HepG2 (cell line): Measurements from ENCODE around the gene VSTM5. TPM values are rescaled to one million over a fixed set of nuclear protein-coding genes. Genes with fewer than 3 reads are reported as not detected.
A peak's percentile ranks its signal among the peaks of the same experiment; 100 is the strongest.

Experiments used
- FOXM1 ChIP-seq: sonication (generic); formaldehyde crosslinking; IDR thresholded peaks from 2 replicates; pipeline ENCODE4 v1.5.0; 2020; ENCODE audit warnings: missing genetic modification reagents
- MYC ChIP-seq: sonication (generic); formaldehyde crosslinking; IDR thresholded peaks from 2 replicates; pipeline ENCODE4 v1.9.0; 2021; ENCODE audit warnings: missing genetic modification reagents, borderline replicate concordance
- NFE2L1 ChIP-seq: sonication (generic); formaldehyde crosslinking; IDR thresholded peaks from 2 replicates; pipeline ENCODE4 v1.4.0; 2020; ENCODE audit warnings: missing genetic modification reagents, mild to moderate bottlenecking, borderline replicate concordance
- NR2F6 ChIP-seq, 2 experiments: IDR thresholded peaks; 2 replicates each; pipeline ENCODE4 v1.6.1; 2016; ENCODE audit warnings: antibody characterized with exemption in 1 of 2, mild to moderate bottlenecking in 1 of 2
- SIN3B ChIP-seq: fragments of 150-350 bp; IDR thresholded peaks from 2 replicates; pipeline ENCODE4 v1.6.1; 2014; ENCODE audit warnings: low read length
- TAF15 ChIP-seq: fragments of 200-400 bp; formaldehyde crosslinking; IDR thresholded peaks from one replicate; pipeline ENCODE4 v1.6.1; 2018; ENCODE audit warnings: mild to moderate bottlenecking, low read depth, low read length; ENCODE audit not compliant: poor library complexity, severe bottlenecking
- TCF12 ChIP-seq, 2 experiments: fragments of 450-650 bp in 1 of 2; sonication (generic) in 1 of 2; formaldehyde crosslinking in 1 of 2; IDR thresholded peaks; 2 replicates each; pipeline versions ENCODE4 v1.6.1 to v1.8.0; 2017 to 2022; ENCODE audit warnings: antibody characterized with exemption in 1 of 2, mild to moderate bottlenecking in 1 of 2, missing genetic modification reagents in 1 of 2, moderate library complexity in 1 of 2
- ZBTB38 ChIP-seq: sonication (generic); formaldehyde crosslinking; IDR thresholded peaks from 2 replicates; pipeline ENCODE4 v1.5.1; 2020; ENCODE audit warnings: mild to moderate bottlenecking, missing genetic modification reagents
- ZNF446 ChIP-seq: sonication (generic); formaldehyde crosslinking; IDR thresholded peaks from 2 replicates; pipeline ENCODE4 v1.5.0; 2020; ENCODE audit warnings: mild to moderate bottlenecking, missing genetic modification reagents
- ZNF510 ChIP-seq: sonication (generic); formaldehyde crosslinking; IDR thresholded peaks from 2 replicates; pipeline ENCODE4 v1.4.0; 2020; ENCODE audit warnings: low read depth, mild to moderate bottlenecking, missing genetic modification reagents
- ZNF546 ChIP-seq: sonication (generic); formaldehyde crosslinking; conservative IDR thresholded peaks from 2 replicates; pipeline ENCODE4 v1.8.1; 2023; ENCODE audit warnings: mild to moderate bottlenecking, missing genetic modification reagents
- ZNF724P ChIP-seq: sonication (generic); formaldehyde crosslinking; IDR thresholded peaks from 2 replicates; pipeline ENCODE4 v1.8.0; 2022; ENCODE audit warnings: missing genetic modification reagents, borderline replicate concordance
- ZSCAN25 ChIP-seq: sonication (generic); formaldehyde crosslinking; IDR thresholded peaks from 2 replicates; pipeline ENCODE4 v1.8.0; 2022; ENCODE audit warnings: mild to moderate bottlenecking, missing genetic modification reagents
- polyA plus RNA-seq, 8 experiments: library from polyadenylated mRNA; depleted of rRNA in 3 of 8; stranded (reverse) in 7 of 8; unstranded in 1 of 8; fragments of >200 nt; fragmentation: Illumina TruSeq in 4 of 8; extraction: Trizol in 4 of 8; gene quantifications; 2 replicates each; pipeline versions ENCODE4 v1.2.1 to v1.2.3, GENCODE V29; 2011 to 2016; ENCODE audit warnings: low read depth in 4 of 8, missing spikeins in 1 of 8, mixed read lengths in 1 of 8; ENCODE audit not compliant: insufficient read depth in 1 of 8
- total RNA-seq, 5 experiments: library from RNA; depleted of rRNA; stranded (reverse); fragments of >200 nt; fragmentation: Illumina TruSeq; extraction: Trizol; gene quantifications; 2 replicates each; pipeline ENCODE4 v1.2.3, GENCODE V29; 2016; ENCODE audit warnings: low read depth in 1 of 5
- TF ChIP-seq, protein P1 (sequence below), 2 experiments: sonication (generic) in 1 of 2; formaldehyde crosslinking in 1 of 2; IDR thresholded peaks; 2 replicates each; pipeline versions ENCODE4 v1.4.0 to v1.6.1; 2016 to 2020; ENCODE audit warnings: borderline replicate concordance in 1 of 2, low read depth in 1 of 2, mild to moderate bottlenecking in 1 of 2, missing genetic modification reagents in 1 of 2
- TF ChIP-seq, protein P2 (sequence below): sonication (generic); formaldehyde crosslinking; IDR thresholded peaks from 2 replicates; pipeline ENCODE4 v1.8.0; 2022; ENCODE audit warnings: mild to moderate bottlenecking, missing genetic modification reagents; ENCODE audit not compliant: insufficient replicate concordance
- TF ChIP-seq, protein P3 (sequence below): sonication (generic); formaldehyde crosslinking; IDR thresholded peaks from 2 replicates; pipeline ENCODE4 v1.8.1; 2022; ENCODE audit warnings: low read depth, mild to moderate bottlenecking, missing genetic modification reagents
- TF ChIP-seq, protein P4 (sequence below): sonication (generic); formaldehyde crosslinking; IDR thresholded peaks from 2 replicates; pipeline ENCODE4 v1.4.0; 2020; ENCODE audit warnings: low read depth, mild to moderate bottlenecking, missing genetic modification reagents

VSTM5 gene
- total and polyA plus RNA-seq, 2 of the 13 experiments (the other 11 are each of a cell fraction or from before 2014, with no cell fraction given) = not detected

DNA sequence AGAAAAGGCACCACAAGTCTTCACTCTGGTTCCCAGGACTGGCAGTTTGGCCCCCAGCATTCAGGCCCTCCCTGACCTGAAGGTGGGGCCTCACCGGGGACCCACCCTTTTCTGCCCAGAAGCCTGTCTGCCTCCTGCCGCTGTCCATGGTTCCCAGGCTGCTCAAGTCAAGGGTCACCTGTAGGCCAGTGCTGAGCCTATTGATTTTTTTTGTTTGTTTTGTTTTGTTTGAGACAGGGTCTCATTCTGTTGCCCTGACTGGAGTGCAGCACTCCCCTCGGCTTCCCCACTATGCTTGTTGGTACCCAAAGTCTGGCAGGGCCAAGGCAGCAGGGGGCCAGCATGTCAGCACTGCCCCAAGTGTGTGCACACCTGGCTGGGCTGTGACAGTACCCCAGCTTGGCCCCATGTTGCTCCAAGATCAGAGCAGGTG, 77.4 kb downstream of the VSTM5 start (continued):
- no peak for TF ChIP-seq TCF12 (IDR thresholded peaks at IDR 0.05)
- TF ChIP-seq TCF12 (CRISPR knock-in tag; IDR thresholded peaks at IDR 0.05) = 0 out of 2 replicates have a peak, but pooled peaks have one; percentile 67
- 0 out of 2 replicates have a peak, but pooled peaks have one; percentile 49 for TF ChIP-seq ZBTB38 (CRISPR knock-in tag)
- TF ChIP-seq, protein P1, sequence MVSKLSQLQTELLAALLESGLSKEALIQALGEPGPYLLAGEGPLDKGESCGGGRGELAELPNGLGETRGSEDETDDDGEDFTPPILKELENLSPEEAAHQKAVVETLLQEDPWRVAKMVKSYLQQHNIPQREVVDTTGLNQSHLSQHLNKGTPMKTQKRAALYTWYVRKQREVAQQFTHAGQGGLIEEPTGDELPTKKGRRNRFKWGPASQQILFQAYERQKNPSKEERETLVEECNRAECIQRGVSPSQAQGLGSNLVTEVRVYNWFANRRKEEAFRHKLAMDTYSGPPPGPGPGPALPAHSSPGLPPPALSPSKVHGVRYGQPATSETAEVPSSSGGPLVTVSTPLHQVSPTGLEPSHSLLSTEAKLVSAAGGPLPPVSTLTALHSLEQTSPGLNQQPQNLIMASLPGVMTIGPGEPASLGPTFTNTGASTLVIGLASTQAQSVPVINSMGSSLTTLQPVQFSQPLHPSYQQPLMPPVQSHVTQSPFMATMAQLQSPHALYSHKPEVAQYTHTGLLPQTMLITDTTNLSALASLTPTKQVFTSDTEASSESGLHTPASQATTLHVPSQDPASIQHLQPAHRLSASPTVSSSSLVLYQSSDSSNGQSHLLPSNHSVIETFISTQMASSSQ (IDR thresholded peaks at IDR 0.05; ENCODE audit: low read depth) = no peak
- TF ChIP-seq, protein P1 (CRISPR knock-in tag; IDR thresholded peaks at IDR 0.05; ENCODE audit: borderline replicate concordance) = peak; percentile 39; the same call in 1 of the 2 replicates
- TF ChIP-seq MYC (CRISPR knock-in tag) = no peak
- peak; percentile 65; the same call in 1 of the 2 replicates for TF ChIP-seq ZNF446
- TF ChIP-seq, protein P2, sequence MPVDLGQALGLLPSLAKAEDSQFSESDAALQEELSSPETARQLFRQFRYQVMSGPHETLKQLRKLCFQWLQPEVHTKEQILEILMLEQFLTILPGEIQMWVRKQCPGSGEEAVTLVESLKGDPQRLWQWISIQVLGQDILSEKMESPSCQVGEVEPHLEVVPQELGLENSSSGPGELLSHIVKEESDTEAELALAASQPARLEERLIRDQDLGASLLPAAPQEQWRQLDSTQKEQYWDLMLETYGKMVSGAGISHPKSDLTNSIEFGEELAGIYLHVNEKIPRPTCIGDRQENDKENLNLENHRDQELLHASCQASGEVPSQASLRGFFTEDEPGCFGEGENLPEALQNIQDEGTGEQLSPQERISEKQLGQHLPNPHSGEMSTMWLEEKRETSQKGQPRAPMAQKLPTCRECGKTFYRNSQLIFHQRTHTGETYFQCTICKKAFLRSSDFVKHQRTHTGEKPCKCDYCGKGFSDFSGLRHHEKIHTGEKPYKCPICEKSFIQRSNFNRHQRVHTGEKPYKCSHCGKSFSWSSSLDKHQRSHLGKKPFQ (CRISPR knock-in tag) = peak; percentile 32
- TF ChIP-seq NFE2L1 = no peak
- no peak for TF ChIP-seq SIN3B
- TF ChIP-seq, protein P3, sequence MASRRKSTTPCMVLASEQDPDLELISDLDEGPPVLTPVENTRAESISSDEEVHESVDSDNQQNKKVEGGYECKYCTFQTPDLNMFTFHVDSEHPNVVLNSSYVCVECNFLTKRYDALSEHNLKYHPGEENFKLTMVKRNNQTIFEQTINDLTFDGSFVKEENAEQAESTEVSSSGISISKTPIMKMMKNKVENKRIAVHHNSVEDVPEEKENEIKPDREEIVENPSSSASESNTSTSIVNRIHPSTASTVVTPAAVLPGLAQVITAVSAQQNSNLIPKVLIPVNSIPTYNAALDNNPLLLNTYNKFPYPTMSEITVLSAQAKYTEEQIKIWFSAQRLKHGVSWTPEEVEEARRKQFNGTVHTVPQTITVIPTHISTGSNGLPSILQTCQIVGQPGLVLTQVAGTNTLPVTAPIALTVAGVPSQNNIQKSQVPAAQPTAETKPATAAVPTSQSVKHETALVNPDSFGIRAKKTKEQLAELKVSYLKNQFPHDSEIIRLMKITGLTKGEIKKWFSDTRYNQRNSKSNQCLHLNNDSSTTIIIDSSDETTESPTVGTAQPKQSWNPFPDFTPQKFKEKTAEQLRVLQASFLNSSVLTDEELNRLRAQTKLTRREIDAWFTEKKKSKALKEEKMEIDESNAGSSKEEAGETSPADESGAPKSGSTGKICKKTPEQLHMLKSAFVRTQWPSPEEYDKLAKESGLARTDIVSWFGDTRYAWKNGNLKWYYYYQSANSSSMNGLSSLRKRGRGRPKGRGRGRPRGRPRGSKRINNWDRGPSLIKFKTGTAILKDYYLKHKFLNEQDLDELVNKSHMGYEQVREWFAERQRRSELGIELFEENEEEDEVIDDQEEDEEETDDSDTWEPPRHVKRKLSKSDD (CRISPR knock-in tag) = 0 out of 2 replicates have a peak, but pooled peaks have one; percentile 23
- peak; percentile 77 for TF ChIP-seq NR2F6 (IDR thresholded peaks at IDR 0.05)
- TF ChIP-seq NR2F6 (CRISPR knock-in tag; IDR thresholded peaks at IDR 0.05) = peak; percentile 86
- TF ChIP-seq TAF15 = no peak
- 0 out of 2 replicates have a peak, but pooled peaks have one; percentile 62 for TF ChIP-seq ZNF510 (CRISPR knock-in tag)
- TF ChIP-seq, protein P4, sequence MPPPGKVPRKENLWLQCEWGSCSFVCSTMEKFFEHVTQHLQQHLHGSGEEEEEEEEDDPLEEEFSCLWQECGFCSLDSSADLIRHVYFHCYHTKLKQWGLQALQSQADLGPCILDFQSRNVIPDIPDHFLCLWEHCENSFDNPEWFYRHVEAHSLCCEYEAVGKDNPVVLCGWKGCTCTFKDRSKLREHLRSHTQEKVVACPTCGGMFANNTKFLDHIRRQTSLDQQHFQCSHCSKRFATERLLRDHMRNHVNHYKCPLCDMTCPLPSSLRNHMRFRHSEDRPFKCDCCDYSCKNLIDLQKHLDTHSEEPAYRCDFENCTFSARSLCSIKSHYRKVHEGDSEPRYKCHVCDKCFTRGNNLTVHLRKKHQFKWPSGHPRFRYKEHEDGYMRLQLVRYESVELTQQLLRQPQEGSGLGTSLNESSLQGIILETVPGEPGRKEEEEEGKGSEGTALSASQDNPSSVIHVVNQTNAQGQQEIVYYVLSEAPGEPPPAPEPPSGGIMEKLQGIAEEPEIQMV (CRISPR knock-in tag) = 0 out of 2 replicates have a peak, but pooled peaks have one; percentile 6
- TF ChIP-seq ZSCAN25 (CRISPR knock-in tag) = 0 out of 2 replicates have a peak, but pooled peaks have one; percentile 55
- TF ChIP-seq ZNF724P (CRISPR knock-in tag) = no peak
- no peak for TF ChIP-seq ZNF546
- TF ChIP-seq FOXM1 = no peak
